ENCODE measurements around the gene RAB36.
A peak's percentile ranks its signal among the peaks of the same experiment; 100 is the strongest.

Gene RAB36

DNA sequence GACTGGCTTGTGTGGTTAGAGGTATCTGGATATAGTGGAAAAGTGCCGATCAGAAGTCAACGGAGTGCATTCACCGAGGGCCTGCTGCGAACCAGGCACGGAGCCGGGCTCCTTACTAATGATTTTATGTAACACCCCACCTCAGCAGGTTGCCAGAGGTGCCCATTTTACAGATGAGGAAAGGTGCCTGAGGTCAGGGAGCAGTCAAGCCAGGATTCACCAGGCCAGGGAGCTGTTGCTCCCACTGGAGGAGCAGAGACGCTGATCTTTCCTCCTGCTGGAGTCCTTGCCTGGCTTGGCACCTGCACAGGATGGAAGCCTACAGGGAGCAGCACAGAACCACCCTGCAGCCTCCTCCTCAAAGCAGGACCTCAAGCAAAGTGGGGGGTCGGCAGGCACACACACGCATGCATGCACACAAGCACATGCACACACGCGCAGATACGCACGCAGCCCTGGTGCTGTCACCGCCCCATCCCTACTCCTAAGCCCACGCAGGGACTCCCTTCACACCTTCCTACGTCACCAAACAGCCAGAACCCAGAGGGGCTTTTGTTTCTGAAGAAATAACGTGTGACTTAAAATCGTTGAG is 19.7 kb upstream of the RAB36 start:
- no peak overlapping the region for H3K4me3 ChIP-seq (ENCODE audit: low read depth, low read length)
- no peaks in the 10 kb centered on the region for H3K36me3 ChIP-seq
- H3K4me1 ChIP-seq: no peaks in the 10 kb centered on the region
- H3K9me3 ChIP-seq: no peaks in the 10 kb centered on the region
- no peaks in the 10 kb centered on the region for H3K27me3 ChIP-seq
- DNase-seq: no peak
- TF ChIP-seq, protein P1, sequence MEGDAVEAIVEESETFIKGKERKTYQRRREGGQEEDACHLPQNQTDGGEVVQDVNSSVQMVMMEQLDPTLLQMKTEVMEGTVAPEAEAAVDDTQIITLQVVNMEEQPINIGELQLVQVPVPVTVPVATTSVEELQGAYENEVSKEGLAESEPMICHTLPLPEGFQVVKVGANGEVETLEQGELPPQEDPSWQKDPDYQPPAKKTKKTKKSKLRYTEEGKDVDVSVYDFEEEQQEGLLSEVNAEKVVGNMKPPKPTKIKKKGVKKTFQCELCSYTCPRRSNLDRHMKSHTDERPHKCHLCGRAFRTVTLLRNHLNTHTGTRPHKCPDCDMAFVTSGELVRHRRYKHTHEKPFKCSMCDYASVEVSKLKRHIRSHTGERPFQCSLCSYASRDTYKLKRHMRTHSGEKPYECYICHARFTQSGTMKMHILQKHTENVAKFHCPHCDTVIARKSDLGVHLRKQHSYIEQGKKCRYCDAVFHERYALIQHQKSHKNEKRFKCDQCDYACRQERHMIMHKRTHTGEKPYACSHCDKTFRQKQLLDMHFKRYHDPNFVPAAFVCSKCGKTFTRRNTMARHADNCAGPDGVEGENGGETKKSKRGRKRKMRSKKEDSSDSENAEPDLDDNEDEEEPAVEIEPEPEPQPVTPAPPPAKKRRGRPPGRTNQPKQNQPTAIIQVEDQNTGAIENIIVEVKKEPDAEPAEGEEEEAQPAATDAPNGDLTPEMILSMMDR (IDR thresholded peaks at IDR 0.05; ENCODE audit: low read depth, low read length): no peak

DNA sequence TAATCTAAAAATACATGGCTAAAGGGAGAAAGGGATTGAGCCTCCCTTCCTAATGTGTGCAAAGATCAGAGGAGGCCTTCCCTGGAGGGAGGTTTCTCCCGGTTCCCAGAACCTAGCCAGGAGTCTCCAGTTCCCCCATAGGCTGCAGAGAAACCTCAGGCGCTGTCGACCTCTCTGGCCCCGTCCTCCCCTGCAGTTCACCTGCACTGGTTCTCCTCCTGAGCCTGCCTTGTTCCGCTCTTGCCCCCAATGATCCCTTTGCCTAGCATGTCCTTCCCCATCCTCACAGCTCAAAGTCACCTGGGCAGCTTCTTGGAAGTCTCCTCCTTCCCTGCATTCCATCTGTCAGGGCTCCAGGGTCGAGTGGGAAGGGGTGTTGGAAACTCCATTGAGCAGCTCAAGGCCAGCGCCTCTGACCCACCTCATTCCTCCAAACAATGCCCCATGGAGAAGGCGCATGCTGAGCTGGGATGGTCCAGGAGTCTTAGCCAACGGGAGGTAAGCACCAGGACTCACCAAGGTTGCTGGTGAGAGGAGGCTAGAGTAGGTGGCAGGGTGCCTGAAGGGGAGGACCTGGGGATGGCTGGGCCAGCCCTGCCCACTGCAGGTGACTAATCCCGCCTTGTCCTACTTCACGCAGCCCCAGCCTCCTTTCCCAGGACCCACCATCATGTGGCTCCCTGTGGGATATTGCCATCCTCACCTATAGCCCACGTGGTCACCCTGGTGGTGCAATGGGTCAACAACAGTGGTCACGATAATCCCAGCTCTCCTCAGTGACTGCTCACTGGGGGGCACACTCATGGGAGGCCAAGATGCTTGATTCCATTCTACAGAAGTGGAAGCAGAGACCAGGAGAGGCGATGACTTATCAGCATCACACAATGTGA is 18.9 kb upstream of the RAB36 start:
- no peaks in the 10 kb centered on the region for H3K9me3 ChIP-seq
- H3K36me3 ChIP-seq: no peaks in the 10 kb centered on the region
- H3K27me3 ChIP-seq: no peaks in the 10 kb centered on the region
- no peaks in the 10 kb centered on the region for H3K4me1 ChIP-seq
- no peak for DNase-seq
- TF ChIP-seq, protein P1 (IDR thresholded peaks at IDR 0.05; ENCODE audit: low read depth, low read length): no peak
- H3K4me3 ChIP-seq (ENCODE audit: low read depth, low read length): no peak overlapping the region

DNA sequence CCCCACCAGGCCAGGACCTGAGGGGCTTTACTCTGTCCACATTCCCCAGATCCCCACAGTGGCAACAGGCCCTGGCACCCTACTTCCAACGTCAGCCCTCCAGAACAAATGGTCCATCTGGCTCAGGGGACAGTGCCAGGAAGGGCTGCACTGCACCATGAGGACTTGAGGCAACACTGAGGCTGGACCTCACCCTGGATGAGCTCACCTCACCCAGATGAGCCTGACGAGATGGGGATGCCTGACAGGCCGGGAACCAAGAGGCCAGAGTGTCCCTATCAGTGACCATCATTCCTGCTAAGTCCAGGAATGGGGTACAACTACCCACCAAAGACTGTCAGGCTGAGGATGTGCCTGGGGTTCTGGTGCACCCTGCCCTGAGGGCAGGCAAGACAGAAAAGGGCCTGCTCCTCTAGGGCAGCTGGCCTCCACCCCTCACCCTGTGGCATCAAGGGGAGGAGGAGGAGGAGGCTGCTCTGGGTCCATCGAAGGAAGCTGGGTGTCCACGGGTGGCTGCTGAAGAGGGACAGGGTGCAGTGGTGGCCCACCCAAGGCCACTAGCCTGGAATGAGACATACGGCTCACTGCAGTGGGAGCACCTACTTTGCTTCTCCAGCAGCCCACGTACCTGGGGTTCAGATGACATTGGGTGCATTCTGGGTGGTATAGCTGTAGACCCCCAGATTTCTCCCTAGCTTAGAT is 18.1 kb upstream of the RAB36 start:
- H3K4me3 ChIP-seq (ENCODE audit: low read depth, low read length): no peak overlapping the region
- H3K9me3 ChIP-seq: no peaks in the 10 kb centered on the region
- no peaks in the 10 kb centered on the region for H3K4me1 ChIP-seq
- no peaks in the 10 kb centered on the region for H3K36me3 ChIP-seq
- TF ChIP-seq, protein P1 (IDR thresholded peaks at IDR 0.05; ENCODE audit: low read depth, low read length): no peak
- DNase-seq: no peak
- H3K27me3 ChIP-seq: no peaks in the 10 kb centered on the region

DNA sequence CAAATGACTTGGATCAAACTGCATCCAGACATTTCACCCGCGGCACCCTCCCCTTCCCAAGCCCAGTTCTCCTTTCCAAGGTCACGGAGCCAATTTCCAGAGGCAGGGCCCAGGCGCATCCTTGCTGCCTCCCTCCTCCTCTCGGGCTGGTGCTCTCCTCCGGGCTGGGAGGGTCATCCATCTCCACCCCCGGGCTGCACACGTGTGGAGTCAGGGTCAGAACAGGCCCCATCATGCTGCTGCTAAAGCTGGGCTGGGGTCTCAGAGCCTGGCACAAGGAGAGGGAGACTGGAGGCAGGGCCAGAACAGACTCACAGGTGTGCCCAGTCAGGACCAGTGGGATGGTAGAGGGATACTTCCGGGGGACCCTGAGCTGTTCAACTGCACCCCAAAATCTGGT is 17.5 kb upstream of the RAB36 start:
- Histone ChIP-seq H3K9me3 (no peaks in the 10 kb centered on the region), H3K36me3 (no peaks in the 10 kb centered on the region), H3K4me3 (ENCODE audit: low read depth, low read length) (no peak overlapping the region), H3K4me1 (no peaks in the 10 kb centered on the region), H3K27me3 (no peaks in the 10 kb centered on the region)
- TF ChIP-seq, protein P1 (IDR thresholded peaks at IDR 0.05; ENCODE audit: low read depth, low read length): no peak
- DNase-seq: no peak

DNA sequence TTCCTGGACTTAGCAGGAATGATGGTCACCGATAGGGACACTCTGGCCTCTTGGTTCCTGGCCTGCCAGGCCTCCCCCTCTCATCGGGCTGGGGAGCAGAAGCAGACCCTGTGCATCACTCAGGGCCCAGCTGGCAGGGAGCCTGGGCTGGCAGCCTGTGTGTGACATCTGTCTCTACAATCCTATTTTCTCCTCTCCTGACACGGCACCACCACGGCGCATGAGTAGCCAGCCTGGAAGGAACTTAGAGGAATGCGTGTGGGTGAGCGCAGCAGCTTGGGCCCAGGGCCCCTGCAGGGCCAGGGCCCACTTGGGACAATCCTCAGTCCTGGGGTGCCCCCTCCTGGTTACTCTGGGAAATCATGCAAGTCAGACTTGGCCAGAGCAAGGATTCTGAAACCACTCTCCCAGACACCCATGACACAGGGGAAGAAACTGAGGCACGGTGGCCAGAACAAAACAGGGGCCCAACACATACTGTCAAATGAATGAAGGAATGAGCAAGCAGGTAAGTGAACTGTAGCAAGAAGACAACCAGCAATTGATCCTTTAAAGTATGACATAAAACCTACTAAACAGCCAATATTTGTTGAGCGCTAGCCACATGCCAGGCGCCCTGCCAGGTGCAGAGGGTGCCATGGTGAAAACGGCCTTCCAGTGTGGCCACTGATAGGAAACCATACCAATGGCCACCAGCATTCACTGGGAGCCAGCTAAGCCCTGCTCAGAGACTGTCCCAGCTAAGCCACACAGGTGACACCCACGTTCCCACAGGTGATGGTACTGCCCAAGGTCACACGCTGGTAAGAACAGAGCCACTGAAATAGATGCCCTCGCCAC is 16.8 kb upstream of the RAB36 start:
- H3K4me3 ChIP-seq (ENCODE audit: low read depth, low read length): no peak overlapping the region
- H3K27me3 ChIP-seq: no peaks in the 10 kb centered on the region
- H3K9me3 ChIP-seq: no peaks in the 10 kb centered on the region
- peak; percentile 86 for DNase-seq
- H3K4me1 ChIP-seq: no peaks in the 10 kb centered on the region
- no peaks in the 10 kb centered on the region for H3K36me3 ChIP-seq
- TF ChIP-seq, protein P1 (IDR thresholded peaks at IDR 0.05; ENCODE audit: low read depth, low read length): peak; percentile 85
